Stromal cell of bone marrow (primary cell): ENCODE results near the gene FAM241A.
A peak's percentile ranks its signal among the peaks of the same experiment; 100 is the strongest.
"Not testable (repeated sequence)": the region's sequence is repeated elsewhere in the genome, so short reads cannot be mapped to it uniquely, and the experiment has no call there.

ENCODE experiments used
- DNase-seq: peaks from one replicate; pipeline ENCODE4 v3.0.0-alpha.2; 2012; ENCODE audit warnings: low read depth

Gene FAM241A

GRCh38 chr4:112145326-112145789 lies at the start of gene FAM241A:
FAM241A (plus strand) TSS chr4:112145454; CDS start chr4:112145581, 127 bp downstream.
- DNase-seq, result peak; percentile 67

DNA sequence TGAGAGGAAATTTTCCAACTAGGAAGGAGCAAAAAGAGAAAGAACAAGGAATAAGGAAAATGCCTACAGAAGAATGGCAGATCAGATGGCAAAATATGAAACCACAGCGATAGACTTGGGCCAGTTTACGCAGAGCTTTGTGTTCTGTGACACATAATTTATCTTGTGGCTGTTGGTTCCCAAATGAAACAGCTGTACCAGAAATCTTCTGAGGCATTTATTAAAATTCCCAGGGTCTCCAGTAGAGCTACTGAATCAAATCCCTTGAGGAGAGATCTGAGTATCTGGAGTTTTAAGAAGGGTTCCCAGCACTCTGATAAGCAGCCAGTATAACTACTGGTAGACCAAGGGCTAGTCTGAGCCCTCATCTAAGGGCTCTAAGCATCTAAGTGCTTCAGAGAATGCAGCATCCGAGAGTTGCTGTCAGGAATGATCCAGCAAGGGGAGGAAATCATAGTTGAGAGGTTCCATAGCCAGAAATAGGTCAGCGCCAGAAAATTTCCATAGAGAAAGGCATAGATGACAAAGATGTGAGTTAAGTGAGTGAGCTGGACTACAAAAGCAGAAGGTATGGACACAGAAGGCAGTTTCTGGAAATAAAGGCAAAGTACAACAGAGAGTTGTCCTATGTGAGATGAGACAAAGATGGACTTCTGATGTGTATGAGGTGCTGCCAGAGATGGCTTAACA lies 46.3 kb upstream of the FAM241A start:
- no peak for DNase-seq

DNA sequence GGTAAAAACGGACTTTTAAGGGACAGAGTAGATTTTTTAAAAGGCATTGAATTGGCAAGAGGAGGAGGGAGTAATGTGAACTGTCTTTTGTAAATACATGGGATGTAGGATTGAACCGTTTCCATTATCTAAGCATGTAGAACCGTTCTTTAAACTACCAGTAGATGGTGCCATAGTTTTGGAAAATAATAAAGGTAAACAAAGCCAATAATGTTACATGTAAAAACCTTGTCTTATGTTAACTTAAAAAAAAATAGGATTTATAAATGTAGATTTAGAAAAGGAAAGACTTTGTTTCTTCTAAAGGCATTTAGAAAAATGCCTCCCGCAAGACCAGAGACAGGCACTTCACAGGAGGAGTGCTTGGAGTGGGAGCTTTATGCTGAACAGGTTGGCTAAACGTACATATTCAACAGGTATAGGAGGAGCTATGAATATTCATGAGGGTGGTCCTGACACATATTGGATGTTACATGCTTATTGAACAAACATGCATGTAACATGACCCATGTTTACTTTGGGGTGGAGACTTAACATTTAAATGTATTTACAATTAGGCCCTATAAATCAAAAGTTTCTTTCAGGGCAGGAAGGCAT lies 45.5 kb upstream of the FAM241A start:
- DNase-seq, result peak; percentile 45

DNA sequence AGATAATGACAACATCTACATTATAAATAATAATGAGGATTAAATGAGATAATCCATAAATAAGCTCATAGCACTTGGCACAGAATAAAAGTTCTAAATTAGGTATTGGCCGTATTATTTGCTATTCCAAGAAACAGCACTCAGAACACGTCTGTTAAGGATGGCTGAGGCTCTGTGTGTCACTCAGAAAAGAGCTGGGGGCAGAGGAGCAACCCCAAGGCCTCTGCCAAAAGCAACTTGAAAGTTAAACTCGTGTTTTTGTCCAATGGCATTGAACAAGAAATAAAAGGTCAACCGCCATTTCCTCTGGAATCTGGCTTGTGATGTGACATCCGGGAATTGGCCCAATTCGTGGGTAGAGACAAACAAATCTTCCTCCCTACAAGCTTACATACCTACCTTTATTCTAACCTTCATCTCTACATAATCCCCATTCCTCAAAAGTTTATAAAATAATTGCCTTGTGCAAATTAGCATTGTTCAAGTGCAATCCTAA lies 42.3 kb upstream of the FAM241A start:
- DNase-seq, result no peak

DNA sequence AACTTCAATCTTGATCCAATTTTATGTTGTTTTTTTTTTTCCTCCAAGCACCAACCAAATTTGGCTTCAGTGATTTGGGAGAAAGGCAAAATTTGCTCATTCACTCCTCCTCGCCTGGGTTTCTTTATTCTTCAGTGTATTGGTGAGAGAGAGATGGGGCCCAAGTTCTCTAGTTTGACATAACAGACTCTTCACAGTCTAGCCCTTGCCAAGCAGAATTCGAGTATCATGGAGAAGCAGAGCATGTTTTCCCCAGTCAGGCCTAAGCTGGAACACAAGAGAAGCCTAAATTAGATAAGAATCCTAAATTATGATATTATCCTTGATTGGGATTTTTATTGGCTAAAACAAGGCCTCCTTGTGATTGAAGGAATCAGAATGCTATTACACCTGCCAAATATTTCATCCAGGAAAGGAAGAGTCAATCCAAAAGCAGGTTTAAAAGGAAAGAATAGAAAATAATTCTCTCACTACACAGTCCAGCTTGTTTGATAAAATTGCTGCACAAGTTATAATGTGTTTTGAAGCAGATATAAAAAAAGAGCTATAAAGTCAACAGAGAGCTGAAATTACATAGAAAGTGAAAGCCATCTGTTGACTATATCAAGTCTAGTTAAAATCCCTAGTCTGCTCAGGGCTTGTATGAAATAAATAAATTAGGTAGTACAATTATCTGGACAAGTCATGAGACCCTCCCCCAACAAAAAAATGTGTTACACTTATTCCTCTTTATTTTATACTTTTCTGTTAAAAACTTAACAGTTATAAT lies 39.9 kb upstream of the FAM241A start:
- no peak for DNase-seq

GRCh38 chr4:112109360-112110058 lies 35.7 kb upstream of the FAM241A start:
- DNase-seq, result no peak

GRCh38 chr4:112110059-112110425 lies 35.2 kb upstream of the FAM241A start:
- no peak for DNase-seq

- DNase-seq, result no peak
Measured at GRCh38 chr4:112111306-112111705, 33.9 kb upstream of the FAM241A start.

GRCh38 chr4:112112095-112112494 lies 33.2 kb upstream of the FAM241A start:
- not testable (repeated sequence) for DNase-seq

DNA sequence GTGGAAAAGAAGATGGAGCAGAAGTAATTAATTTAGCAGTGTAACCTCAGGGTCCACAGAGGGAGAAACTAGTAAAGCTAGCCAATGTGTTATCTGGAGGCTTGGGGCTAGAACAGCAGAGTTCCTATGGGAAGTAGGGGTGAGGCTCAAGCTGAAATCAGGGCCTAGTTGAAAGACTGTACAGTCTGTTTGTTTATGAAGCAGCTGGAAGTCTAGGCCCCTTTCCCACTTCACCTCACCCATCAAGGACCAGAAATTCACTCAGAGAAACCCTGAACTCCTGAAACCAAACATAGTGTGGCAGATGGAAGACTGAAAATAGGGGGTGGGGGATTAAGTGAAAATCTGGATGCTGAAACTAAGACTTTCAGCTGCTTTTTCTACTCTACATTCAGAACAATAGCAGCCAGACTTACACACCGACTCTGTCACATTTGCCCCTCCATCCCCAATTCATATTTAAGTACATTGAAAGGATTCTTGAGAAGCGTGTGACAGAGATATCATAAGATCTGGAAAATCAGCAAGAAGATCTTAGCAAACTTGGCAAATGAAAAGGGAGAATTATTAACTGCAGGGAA lies 32.6 kb upstream of the FAM241A start:
- DNase-seq, result no peak

GRCh38 chr4:112113864-112114263 lies 31.4 kb upstream of the FAM241A start:
- DNase-seq, result no peak

DNA sequence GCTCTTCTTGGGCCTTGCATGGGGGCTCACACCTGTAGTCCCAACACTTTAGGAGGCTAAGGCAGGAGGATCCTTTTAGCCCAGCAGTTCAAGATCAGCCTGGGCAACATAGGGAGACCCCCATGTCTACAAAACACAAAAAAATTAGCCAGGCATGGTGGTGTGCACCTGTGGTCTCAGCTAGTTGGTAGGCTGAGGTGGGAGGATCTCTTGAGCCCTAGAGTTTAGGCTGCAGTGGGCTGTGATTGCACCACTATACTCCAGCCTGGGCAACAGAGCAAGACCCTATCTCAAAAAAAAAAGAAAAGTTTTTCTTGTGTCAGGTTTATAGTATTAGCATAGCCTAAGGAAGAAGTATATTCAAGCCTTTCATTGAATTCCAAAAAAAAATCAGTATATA lies 30.8 kb upstream of the FAM241A start:
- DNase-seq, result no peak

- no peak for DNase-seq
Measured at GRCh38 chr4:112118742-112119352, 26.4 kb upstream of the FAM241A start.

- no peak for DNase-seq
Measured at GRCh38 chr4:112119353-112119783, 25.9 kb upstream of the FAM241A start.

GRCh38 chr4:112120021-112120420 lies 25.2 kb upstream of the FAM241A start:
- DNase-seq, result no peak

- DNase-seq, result no peak
Measured at GRCh38 chr4:112125416-112125815, 19.8 kb upstream of the FAM241A start.

GRCh38 chr4:112127048-112127637 lies 18.1 kb upstream of the FAM241A start:
- no peak for DNase-seq

DNA sequence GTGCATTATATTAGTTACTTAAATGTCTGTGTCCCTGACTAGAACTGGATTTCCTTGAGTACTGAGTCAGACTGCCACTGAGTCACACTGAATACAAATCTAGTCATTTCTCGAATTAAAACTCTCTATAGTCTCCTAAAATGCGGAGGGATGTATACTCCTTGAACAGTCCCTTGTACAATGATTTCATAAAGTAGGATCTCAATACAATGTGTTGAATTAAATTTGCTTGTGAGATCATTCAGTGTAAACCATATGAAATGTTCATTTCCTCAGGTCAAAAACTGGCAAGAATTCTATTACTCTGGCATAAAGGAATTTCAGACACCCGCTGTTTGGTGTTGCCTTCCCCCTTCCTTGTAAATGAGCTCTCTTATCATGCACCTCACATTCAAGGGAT lies 17.5 kb upstream of the FAM241A start:
- no peak for DNase-seq

DNA sequence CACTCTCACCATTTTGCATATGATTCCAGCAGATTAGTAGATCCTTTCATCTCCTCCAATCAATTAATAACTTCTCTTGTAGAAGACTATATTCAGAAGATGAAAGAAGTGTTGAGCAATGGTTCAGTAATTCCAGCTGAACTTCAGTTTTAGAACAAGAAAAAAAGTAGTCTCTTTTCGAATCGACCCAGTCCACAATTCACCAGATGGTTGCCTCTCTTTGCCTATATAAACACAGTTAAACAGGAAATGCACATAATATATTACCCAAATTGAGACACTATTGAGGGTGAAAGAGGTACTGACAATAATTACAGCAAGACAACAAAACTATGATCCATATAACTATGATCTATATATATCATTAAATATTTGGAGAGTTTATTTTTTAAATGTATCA lies 16.8 kb upstream of the FAM241A start:
- DNase-seq, result no peak

- DNase-seq, result no peak
Measured at GRCh38 chr4:112130906-112131305, 14.3 kb upstream of the FAM241A start.

DNA sequence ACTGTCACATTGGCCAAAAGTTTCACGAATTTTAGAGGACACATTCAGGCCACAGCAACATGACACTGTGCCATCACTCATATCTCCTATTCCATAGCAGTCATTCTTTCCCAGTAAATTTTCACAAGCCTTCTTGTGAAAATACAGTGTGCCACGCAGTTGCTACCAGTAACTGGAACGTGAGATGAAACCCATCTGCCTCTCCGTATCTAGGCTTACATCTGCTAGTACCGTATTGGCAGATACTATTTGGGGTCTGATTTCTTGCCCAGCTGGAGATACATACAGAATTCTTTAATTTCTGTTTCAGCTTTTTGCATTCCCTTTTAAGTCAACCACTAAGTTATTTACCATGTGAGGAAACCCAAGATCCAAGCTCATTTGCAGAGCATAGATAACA lies 8.7 kb upstream of the FAM241A start:
- no peak for DNase-seq
